GM12872 (cell line): ENCODE data around the gene DIRAS1.

Source experiments
- TF ChIP-seq, protein P1 (sequence below): IDR thresholded peaks from 3 replicates; pipeline ENCODE4 v1.5.1; 2011; ENCODE audit warnings: low read depth, mild to moderate bottlenecking, low read length, moderate library complexity; ENCODE audit not compliant: insufficient read depth

The DIRAS1 gene, protein sequence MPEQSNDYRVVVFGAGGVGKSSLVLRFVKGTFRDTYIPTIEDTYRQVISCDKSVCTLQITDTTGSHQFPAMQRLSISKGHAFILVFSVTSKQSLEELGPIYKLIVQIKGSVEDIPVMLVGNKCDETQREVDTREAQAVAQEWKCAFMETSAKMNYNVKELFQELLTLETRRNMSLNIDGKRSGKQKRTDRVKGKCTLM

DNA sequence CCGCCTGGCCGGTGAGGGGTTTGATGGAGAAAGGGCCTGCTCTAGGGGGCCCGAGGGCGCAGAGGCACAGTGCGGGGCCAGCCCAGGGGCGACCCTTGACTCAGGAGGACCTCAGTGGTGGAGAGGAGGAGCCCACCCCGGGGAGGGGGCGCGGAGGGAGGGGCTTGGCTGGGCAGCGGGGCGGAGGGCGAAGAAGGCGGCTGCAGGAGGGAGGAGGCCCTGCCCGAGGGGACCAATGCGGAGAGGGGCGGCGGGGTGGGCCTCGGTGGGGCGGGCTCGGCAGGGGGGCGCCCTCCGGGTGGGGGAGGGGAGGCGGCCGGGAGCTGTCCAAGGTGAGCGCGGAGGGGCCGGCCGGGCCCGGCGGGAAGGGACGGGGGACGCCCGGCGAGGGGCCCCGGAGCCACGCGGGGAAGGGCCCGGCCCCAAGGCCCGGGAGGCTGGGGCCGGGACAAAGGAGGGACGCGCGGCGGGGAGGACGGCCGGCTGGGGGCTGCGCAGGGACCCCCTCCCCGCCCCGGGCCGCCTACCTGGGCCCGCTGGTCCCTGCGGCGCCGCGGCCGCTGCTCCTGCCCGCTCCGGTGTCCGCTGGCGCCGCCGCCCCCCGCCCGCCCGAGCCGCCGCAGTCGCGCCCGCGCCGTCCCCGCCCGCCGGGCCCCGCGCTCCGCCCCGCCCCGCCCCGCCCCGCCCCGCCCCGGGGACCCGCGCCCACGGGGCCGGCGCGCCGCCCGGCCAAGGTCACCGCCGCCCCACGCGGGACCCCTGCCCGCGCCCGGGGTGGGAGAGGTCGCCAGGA, at the start of gene DIRAS1:
DIRAS1 (minus strand) TSS at position 596 of the 793 bp plus-strand sequence. CDS start 3,566 bp downstream, outside the sequence.
- TF ChIP-seq, protein P1, sequence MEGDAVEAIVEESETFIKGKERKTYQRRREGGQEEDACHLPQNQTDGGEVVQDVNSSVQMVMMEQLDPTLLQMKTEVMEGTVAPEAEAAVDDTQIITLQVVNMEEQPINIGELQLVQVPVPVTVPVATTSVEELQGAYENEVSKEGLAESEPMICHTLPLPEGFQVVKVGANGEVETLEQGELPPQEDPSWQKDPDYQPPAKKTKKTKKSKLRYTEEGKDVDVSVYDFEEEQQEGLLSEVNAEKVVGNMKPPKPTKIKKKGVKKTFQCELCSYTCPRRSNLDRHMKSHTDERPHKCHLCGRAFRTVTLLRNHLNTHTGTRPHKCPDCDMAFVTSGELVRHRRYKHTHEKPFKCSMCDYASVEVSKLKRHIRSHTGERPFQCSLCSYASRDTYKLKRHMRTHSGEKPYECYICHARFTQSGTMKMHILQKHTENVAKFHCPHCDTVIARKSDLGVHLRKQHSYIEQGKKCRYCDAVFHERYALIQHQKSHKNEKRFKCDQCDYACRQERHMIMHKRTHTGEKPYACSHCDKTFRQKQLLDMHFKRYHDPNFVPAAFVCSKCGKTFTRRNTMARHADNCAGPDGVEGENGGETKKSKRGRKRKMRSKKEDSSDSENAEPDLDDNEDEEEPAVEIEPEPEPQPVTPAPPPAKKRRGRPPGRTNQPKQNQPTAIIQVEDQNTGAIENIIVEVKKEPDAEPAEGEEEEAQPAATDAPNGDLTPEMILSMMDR = no peak

DNA sequence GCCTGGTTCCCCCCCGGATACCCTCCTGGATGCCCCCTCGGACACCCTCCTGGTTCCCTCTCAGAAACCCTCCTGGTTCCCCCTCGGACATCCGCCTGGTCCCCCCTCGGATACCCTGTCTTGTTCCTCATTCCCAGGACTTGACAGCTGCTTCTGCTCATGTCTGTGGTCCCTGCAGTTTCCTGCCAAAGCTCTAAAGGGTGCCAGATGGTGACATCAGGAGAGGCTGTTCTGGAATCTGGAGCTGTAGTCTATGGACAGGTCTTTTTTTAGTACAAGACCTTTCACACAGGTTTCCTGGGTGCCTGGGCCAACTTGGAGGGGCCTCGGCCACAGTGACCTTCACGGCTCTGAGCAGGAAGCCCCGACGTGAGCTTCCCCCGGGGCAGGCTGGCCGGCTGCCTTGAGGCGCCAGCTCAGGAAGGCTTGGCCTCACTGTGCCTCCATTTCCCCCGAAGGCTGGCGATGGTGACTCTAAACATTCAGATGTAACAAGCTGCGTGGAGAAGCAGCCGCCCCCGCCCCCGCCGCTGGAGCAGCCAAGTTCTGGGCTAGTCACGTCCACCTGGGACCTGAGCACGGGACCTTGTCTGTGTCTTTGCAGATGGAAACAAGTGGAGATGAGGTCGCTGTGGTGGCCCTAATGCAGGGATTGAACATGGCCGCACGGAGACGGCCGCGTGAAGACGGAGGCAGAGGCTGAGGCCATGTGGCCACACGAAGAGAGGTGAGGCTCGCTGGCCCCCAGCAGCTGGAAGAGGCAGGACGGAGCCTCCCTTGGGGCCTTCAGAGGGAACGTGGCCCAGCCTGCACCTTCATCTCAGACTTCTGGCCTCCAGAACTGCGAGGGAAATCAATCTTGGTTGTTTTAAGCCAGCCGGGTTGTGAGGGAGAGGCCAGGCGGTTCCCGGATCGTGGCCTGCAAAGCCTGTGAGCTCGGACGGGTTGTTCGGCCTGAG, 49.2 kb upstream of the DIRAS1 start:
- TF ChIP-seq, protein P1 = no peak

DNA sequence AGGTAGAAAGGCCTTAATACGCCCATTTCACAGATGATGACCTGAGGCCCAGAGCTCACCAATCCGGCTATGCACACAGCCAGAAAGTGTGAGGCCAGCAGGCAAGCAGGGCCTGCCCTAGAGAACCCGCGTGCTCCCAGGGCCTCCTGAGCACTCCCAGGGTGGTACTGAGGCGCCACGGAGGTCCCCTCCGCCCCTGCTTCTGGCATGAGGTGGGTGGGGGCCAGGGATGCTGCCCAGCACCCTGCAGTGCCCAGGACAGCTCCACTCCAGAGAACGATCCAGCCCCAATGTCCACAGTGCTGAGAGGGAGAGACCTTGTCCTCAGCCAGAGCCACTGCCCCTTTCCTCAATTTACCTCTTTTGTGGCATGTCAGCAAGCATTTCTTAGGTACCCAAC, 48.0 kb upstream of the DIRAS1 start:
- TF ChIP-seq, protein P1 = no peak

DNA sequence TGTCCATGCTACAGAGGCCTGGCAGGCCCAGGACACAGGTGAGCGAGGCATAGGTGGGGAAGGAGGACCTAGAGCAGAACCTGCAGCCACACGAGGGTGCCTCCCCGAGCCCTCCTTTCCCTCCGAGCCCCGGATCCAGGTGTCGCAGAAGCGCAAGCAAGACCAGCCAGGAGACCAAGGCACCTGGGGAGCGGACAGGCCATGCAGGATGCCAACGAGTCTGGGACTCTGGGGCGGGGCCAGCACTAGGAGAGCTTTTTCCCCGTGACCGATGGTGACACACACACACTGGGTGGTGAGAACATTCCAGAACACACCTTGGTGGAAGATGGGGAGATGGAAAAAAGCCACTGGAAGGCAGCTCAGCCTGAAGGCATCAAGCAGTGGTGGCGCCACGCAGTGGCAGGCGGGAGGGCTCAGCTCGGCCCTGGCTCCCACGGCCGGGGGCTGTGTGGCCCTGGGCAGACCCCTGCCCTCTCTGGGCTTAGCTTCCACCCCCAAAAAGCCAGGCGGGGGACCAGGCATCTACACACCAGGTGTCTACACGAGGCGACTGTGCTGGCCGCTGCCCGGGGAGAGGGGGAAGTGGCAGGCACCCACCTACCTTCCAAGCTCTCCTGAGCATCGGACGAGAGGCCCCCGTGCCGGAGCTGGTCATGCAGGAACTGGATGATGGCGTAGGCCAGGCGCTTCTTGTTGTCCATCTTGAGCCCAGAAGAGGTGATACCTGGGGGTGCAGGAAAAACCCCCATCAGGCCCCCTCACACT, 47.4 kb upstream of the DIRAS1 start:
- TF ChIP-seq, protein P1 = no peak

DNA sequence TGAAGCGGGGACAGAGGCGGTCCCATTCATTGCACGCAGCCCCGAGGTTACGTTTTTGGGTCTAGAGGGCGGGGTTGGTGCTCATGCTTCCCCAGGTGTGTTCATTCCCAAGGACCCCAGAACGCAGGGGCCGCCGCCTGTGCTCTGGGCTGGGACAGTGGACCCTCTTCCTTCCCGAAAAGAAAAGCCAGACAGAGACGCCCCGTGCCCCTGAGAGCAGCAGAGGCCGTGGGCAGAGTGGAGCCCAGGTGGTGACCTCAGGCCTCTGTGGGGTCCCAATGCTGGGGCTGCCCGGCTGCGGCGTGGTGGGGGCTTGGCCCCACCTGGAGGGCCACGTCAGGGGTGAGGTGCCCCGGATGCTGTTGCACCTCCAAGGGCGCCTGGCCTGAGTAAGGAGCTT, 46.5 kb upstream of the DIRAS1 start:
- TF ChIP-seq, protein P1 = no peak

DNA sequence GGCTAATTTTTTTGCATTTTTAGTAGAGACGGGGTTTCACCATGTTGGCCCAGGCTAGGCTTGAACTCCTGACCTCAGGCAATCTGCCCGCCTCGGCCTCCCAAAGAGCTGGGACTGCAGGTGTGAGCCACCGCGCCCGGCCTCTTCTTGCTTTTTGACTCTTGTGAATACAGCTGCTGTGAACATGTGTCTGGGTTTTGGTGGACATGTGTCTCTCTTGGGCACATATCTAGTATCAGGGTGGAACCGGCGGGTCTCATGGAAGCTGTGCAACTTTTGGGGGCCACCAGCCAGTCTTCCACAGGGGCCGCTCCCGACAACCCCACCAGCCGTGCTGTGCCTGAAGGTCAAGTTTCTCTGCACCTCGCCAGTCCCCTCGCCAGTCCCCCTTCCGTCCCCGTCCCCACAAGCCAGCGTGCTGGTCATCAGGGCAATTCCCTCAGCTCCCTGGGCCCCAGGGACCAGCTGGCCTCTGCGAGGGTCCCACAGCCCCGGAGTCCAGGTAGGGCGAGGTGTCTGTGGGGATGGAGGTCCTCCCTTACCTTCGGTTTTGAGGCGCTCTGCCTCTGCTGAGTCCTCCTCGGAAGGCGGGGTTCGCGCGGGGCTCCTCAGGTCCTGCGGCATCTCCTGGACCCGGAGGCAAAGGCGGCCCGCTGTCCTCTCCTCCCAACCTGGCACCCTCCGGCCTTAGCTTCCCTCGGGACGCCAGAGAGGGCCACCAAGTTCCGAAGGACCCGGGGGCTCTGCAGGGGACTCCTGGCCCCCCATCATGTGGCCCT, 45.6 kb upstream of the DIRAS1 start:
- TF ChIP-seq, protein P1 = no peak
